ENCODE results near the gene E2F4. TPM values are rescaled to one million over a fixed set of nuclear protein-coding genes. Genes with fewer than 3 reads are reported as not detected.

The E2F4 gene
- total and polyA plus RNA-seq, 2 of the 13 experiments (the other 11 are each of a cell fraction or from before 2014, with no cell fraction given) = 84.8 to 91.2 TPM

DNA sequence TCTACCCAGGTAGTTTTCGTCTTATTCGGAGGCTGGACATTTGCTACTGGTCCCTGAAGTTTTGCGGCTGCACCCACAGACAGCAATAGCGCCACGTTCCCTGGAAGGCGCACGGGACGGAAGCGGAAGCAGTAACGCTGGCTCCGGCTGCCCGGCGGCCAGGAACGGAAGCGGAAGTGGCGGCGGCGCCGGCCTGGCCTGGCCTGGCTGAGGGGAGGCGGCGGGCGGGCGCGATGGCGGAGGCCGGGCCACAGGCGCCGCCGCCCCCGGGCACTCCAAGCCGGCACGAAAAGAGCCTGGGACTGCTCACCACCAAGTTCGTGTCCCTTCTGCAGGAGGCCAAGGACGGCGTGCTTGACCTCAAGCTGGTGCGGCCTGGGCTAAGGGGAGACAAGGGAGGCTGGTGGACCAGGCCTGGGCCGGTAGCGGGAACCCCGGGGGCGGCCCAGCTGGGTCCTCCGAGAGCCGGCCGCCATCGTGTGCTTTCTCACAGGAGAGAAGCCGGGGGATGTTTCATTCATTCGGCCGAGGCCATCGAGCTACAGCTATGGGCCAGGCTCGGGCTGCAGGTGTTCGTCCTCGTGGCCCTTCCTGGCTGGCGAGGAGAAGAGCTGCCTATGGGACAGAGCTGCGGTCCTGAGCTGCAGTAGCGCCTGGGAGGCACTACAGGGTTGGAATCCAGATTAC is at the start of gene E2F4 (continued):
- peak; percentile 59; the same call in 1 of the 2 replicates for TF ChIP-seq ZNF501 (CRISPR knock-in tag; IDR thresholded peaks at IDR 0.05)
- peak; percentile 71 for TF ChIP-seq TEAD3 (CRISPR knock-in tag; optimal IDR thresholded peaks at IDR 0.05; ENCODE audit: borderline replicate concordance)
- TF ChIP-seq, protein P1, sequence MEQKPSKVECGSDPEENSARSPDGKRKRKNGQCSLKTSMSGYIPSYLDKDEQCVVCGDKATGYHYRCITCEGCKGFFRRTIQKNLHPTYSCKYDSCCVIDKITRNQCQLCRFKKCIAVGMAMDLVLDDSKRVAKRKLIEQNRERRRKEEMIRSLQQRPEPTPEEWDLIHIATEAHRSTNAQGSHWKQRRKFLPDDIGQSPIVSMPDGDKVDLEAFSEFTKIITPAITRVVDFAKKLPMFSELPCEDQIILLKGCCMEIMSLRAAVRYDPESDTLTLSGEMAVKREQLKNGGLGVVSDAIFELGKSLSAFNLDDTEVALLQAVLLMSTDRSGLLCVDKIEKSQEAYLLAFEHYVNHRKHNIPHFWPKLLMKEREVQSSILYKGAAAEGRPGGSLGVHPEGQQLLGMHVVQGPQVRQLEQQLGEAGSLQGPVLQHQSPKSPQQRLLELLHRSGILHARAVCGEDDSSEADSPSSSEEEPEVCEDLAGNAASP (CRISPR knock-in tag; IDR thresholded peaks at IDR 0.05; ENCODE audit: borderline replicate concordance) = peak; percentile 51; the same call in 1 of the 2 replicates
- no peak for TF ChIP-seq ZBTB7A (CRISPR knock-in tag; IDR thresholded peaks at IDR 0.05)
- peak; percentile 25; the same call in 1 of the 2 replicates for TF ChIP-seq ZNF253 (CRISPR knock-in tag; IDR thresholded peaks at IDR 0.05; ENCODE audit: borderline replicate concordance)
- no peak for TF ChIP-seq RFX1 (IDR thresholded peaks at IDR 0.05)
- TF ChIP-seq ZBTB7B (CRISPR knock-in tag; IDR thresholded peaks at IDR 0.05) = no peak
- TF ChIP-seq SAFB2 (CRISPR knock-in tag; IDR thresholded peaks at IDR 0.05; ENCODE audit: borderline replicate concordance, low read depth) = peak; percentile 51; the same call in 1 of the 2 replicates
- TF ChIP-seq MAFK (conservative IDR thresholded peaks at IDR 0.05 in 1 of 2, IDR thresholded peaks at IDR 0.05 in 1 of 2; ENCODE audit: low read length in 2 of 2) = no peak
- TF ChIP-seq, protein P2, sequence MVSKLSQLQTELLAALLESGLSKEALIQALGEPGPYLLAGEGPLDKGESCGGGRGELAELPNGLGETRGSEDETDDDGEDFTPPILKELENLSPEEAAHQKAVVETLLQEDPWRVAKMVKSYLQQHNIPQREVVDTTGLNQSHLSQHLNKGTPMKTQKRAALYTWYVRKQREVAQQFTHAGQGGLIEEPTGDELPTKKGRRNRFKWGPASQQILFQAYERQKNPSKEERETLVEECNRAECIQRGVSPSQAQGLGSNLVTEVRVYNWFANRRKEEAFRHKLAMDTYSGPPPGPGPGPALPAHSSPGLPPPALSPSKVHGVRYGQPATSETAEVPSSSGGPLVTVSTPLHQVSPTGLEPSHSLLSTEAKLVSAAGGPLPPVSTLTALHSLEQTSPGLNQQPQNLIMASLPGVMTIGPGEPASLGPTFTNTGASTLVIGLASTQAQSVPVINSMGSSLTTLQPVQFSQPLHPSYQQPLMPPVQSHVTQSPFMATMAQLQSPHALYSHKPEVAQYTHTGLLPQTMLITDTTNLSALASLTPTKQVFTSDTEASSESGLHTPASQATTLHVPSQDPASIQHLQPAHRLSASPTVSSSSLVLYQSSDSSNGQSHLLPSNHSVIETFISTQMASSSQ (IDR thresholded peaks at IDR 0.05; ENCODE audit: low read depth) = no peak
- TF ChIP-seq, protein P2 (CRISPR knock-in tag; IDR thresholded peaks at IDR 0.05; ENCODE audit: borderline replicate concordance) = peak; percentile 35; the same call in 1 of the 2 replicates
- TF ChIP-seq, protein P3, sequence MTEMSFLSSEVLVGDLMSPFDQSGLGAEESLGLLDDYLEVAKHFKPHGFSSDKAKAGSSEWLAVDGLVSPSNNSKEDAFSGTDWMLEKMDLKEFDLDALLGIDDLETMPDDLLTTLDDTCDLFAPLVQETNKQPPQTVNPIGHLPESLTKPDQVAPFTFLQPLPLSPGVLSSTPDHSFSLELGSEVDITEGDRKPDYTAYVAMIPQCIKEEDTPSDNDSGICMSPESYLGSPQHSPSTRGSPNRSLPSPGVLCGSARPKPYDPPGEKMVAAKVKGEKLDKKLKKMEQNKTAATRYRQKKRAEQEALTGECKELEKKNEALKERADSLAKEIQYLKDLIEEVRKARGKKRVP (CRISPR knock-in tag; IDR thresholded peaks at IDR 0.05) = no peak
- TF ChIP-seq, protein P4, sequence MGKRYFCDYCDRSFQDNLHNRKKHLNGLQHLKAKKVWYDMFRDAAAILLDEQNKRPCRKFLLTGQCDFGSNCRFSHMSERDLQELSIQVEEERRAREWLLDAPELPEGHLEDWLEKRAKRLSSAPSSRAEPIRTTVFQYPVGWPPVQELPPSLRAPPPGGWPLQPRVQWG (CRISPR knock-in tag; IDR thresholded peaks at IDR 0.05; ENCODE audit: borderline replicate concordance, low read depth) = no peak
- TF ChIP-seq, protein P5, sequence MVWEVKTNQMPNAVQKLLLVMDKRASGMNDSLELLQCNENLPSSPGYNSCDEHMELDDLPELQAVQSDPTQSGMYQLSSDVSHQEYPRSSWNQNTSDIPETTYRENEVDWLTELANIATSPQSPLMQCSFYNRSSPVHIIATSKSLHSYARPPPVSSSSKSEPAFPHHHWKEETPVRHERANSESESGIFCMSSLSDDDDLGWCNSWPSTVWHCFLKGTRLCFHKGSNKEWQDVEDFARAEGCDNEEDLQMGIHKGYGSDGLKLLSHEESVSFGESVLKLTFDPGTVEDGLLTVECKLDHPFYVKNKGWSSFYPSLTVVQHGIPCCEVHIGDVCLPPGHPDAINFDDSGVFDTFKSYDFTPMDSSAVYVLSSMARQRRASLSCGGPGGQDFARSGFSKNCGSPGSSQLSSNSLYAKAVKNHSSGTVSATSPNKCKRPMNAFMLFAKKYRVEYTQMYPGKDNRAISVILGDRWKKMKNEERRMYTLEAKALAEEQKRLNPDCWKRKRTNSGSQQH (CRISPR knock-in tag; IDR thresholded peaks at IDR 0.05; ENCODE audit: low read depth) = peak; percentile 68; the same call in 1 of the 2 replicates
- TF ChIP-seq ZNF678 (CRISPR knock-in tag; IDR thresholded peaks at IDR 0.05) = no peak
- TF ChIP-seq FOXO1 (CRISPR knock-in tag; IDR thresholded peaks at IDR 0.05) = peak; percentile 51; the same call in 1 of the 2 replicates
- TF ChIP-seq, protein P6, sequence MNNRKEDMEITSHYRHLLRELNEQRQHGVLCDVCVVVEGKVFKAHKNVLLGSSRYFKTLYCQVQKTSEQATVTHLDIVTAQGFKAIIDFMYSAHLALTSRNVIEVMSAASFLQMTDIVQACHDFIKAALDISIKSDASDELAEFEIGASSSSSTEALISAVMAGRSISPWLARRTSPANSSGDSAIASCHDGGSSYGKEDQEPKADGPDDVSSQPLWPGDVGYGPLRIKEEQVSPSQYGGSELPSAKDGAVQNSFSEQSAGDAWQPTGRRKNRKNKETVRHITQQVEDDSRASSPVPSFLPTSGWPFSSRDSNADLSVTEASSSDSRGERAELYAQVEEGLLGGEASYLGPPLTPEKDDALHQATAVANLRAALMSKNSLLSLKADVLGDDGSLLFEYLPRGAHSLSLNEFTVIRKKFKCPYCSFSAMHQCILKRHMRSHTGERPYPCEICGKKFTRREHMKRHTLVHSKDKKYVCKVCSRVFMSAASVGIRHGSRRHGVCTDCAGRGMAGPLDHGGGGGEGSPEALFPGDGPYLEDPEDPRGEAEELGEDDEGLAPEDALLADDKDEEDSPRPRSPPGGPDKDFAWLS (CRISPR knock-in tag; IDR thresholded peaks at IDR 0.05; ENCODE audit: borderline replicate concordance) = no peak
- TF ChIP-seq STAG1 (CRISPR knock-in tag; IDR thresholded peaks at IDR 0.05) = no peak
- no peak for TF ChIP-seq ZNF282 (IDR thresholded peaks at IDR 0.05; ENCODE audit: partially characterized antibody)
